ENCODE data around the gene TAS2R31. TPM values are rescaled to one million over a fixed set of nuclear protein-coding genes. Genes with fewer than 3 reads are reported as not detected.

TAS2R31 gene, protein sequence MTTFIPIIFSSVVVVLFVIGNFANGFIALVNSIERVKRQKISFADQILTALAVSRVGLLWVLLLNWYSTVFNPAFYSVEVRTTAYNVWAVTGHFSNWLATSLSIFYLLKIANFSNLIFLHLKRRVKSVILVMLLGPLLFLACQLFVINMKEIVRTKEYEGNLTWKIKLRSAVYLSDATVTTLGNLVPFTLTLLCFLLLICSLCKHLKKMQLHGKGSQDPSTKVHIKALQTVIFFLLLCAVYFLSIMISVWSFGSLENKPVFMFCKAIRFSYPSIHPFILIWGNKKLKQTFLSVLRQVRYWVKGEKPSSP
- total RNA-seq: 4.8 and 6.8 TPM in 2 replicates

DNA sequence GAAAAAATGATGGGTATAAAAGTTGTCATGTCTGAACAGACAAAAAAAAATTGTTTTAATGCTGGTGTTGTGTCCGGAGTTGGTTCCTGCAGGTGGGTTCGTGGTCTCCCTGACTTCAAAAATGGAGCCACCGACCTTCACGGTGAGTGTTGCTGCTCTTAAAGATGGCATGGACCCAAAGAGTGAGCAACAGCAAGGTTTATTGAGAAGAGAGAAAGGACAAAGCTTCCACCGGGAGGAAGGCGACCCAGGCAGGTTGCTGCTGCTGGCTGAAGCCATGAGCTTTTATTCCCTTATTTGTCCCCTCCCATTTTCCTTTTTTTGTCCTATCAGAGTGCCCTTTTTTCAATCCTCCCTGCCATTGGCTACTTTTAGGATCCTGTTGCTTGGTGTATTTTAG lies at the start of gene TAS2R31:
TAS2R31 (minus strand) TSS at position 101 of the 400 bp plus-strand sequence; CDS start at position 29, 72 bp downstream.

DNA sequence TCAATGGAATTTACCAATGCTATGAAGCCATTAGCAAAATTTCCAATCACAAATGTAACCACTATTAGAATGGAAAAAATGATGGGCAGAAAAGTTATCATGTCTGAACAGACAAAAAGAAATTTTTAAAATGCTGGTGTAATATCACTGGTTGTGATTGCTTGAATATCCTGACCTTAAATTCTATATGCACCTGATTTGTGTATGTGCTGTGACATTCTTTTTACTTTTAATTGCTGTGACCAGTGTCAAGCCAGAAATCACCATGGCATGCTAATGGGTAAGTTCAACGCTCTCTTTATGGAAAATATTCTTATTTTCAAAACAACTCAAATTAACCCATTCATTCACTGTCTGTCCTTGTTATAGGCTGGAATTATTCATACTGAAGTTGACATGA lies 31.0 kb upstream of the TAS2R31 start, which contains the start of gene TAS2R46:
TAS2R46 (minus strand) TSS at position 101 of the 400 bp plus-strand sequence; CDS start at position 101, 0 bp downstream.

DNA sequence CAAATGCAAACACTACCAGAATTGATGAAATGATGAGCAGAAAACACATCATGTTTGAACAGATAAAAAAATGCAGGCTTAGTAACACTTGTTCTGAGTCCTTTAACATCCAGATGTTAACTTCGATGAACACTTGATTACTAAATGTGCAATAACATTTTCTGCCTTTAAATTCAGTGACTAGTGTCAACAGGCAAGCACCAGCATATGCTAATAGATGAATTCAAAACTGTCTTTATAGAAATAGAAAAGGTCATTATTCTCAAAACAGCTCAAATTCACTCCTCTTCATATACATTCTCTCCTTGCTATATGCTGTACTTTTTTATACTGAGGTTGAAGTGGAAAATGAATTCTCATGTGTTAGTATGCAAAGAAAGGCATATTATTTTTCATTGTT lies 8.7 kb downstream of the TAS2R31 start, which contains the start of gene TAS2R19:
TAS2R19 (minus strand) TSS at position 101 of the 400 bp plus-strand sequence; CDS start at position 52, 49 bp downstream.

DNA sequence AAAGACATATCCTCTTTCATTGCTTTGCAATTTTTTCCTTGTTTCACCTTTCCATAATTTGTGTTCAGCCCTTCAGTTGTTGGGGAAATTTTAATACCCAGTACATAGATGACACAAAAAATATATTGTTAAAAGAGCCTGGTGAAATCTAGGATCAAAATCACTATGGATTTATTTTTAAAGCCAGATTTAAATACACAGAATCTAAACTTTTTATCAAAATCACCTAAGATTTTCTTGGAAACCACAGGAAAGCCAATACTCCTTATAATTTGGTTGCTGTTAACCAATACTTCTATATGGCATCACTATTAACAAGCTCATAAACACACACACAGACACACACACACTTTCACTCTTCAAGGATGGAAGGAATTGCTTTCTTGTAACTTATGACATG lies 33.0 kb downstream of the TAS2R31 start, which contains the start of gene TAS2R20:
TAS2R20 (minus strand) TSS at position 101 of the 400 bp plus-strand sequence. CDS start 429 bp downstream, outside the sequence.

DNA sequence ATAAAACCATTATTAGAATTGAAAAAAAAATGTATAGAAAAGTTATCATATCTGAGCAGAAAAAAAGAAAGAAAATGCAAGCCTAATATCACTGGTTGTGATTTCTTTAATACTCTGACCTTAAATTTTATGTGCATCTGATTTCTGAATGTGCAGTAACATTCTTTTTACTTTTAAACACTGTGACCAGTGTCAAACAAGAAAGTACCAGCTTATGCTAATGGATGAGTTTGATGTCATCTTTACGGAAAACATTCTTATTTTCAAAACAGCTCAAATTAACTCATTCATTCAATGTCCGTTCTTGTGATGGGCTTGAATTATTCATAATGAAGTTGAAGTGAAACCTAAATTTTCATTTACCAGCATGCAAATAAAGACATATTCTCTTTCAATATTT lies 44.4 kb downstream of the TAS2R31 start, which contains the start of gene TAS2R50:
TAS2R50 (minus strand) TSS at position 101 of the 400 bp plus-strand sequence; CDS start at position 49, 52 bp downstream.

Other genes with a start within 250 kb of the TAS2R31 start
- gene TAS2R7, start 228.8 kb downstream of the TAS2R31 start, total RNA-seq: not detected in 2 replicates
- under 0.01 TPM in 1 of 2 replicates, not detected in the other for gene TAS2R8, start 224.1 kb downstream of the TAS2R31 start, total RNA-seq
- gene TAS2R9, start 221.2 kb downstream of the TAS2R31 start, total RNA-seq: 0.20 TPM in 1 of 2 replicates, not detected in the other
- gene TAS2R10, start 205.0 kb downstream of the TAS2R31 start, total RNA-seq: 1.1 and 1.2 TPM in 2 replicates
- 2.2 and 3.9 TPM in 2 replicates for gene PRR4, start 181.9 kb downstream of the TAS2R31 start, total RNA-seq
- gene PRH1, start 147.2 kb downstream of the TAS2R31 start, total RNA-seq: 19.5 and 32.5 TPM in 2 replicates
- gene TAS2R13, start 121.8 kb downstream of the TAS2R31 start, total RNA-seq: 1.8 and 2.2 TPM in 2 replicates
- not detected in 2 replicates for gene PRH2, start 102.2 kb downstream of the TAS2R31 start, total RNA-seq
- 3.7 and 4.1 TPM in 2 replicates for gene TAS2R14, start 92.1 kb downstream of the TAS2R31 start, total RNA-seq
- 2.6 and 3.7 TPM in 2 replicates for gene TAS2R50, start 44.5 kb downstream of the TAS2R31 start, total RNA-seq
- 2.6 and 4.3 TPM in 2 replicates for gene TAS2R20, start 33.1 kb downstream of the TAS2R31 start, total RNA-seq
- 3.3 and 5.5 TPM in 2 replicates for gene TAS2R19, start 8.8 kb downstream of the TAS2R31 start, total RNA-seq
- gene TAS2R46, start 30.9 kb upstream of the TAS2R31 start, total RNA-seq: 2.2 TPM in 2 replicates
- 1.1 and 3.9 TPM in 2 replicates for gene TAS2R43, start 60.9 kb upstream of the TAS2R31 start, total RNA-seq
- 4.4 and 6.6 TPM in 2 replicates for gene TAS2R30, start 103.2 kb upstream of the TAS2R31 start, total RNA-seq
- gene SMIM10L1, start 139.8 kb upstream of the TAS2R31 start, total RNA-seq: 4.0 and 5.7 TPM in 2 replicates
- gene TAS2R42, start 155.5 kb upstream of the TAS2R31 start, total RNA-seq: not detected in 2 replicates
- not detected in 2 replicates for gene PRB3, start 238.3 kb upstream of the TAS2R31 start, total RNA-seq